DMS53 treated with DMSO at 0.1 percent for 48 hours (cell line): ENCODE results near the gene BRSK2.

ENCODE experiments used
- DNase-seq: peaks from one replicate; lab custom pipeline; 2025; ENCODE audit not compliant: unreplicated experiment; lab: John Stamatoyannopoulos, UW

BRSK2 gene

GRCh38 chr11:1462698-1462975 lies 72.9 kb downstream of the BRSK2 start:
- no peak for DNase-seq

- DNase-seq: no peak
Observed at GRCh38 chr11:1463056-1463455, 73.3 kb downstream of the BRSK2 start.

- no peak for DNase-seq
Observed at GRCh38 chr11:1466784-1467183, 77.0 kb downstream of the BRSK2 start.

DNA sequence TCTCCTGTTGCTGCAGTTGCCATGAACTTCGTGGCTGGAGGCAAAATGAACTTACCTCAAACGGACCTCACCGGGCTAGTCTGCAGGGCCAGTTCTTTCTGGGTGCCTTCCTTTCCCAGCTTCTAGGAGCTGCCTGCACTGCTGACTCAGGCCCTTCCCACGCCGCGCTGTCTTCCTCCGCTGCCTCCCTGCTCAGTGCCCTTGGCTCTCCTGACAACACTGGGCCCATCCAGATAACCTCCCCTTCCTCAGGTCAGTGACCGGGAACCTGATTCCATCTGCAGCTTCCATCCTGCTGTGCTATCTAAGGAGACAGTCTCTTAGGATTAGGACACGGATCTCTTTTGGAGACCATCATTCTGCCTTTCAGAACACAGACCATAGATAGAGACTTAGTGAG lies 77.5 kb downstream of the BRSK2 start:
- DNase-seq: no peak

GRCh38 chr11:1468002-1468401 lies 78.3 kb downstream of the BRSK2 start:
- no peak for DNase-seq

GRCh38 chr11:1468473-1469066 lies 78.8 kb downstream of the BRSK2 start:
- DNase-seq: no peak

DNA sequence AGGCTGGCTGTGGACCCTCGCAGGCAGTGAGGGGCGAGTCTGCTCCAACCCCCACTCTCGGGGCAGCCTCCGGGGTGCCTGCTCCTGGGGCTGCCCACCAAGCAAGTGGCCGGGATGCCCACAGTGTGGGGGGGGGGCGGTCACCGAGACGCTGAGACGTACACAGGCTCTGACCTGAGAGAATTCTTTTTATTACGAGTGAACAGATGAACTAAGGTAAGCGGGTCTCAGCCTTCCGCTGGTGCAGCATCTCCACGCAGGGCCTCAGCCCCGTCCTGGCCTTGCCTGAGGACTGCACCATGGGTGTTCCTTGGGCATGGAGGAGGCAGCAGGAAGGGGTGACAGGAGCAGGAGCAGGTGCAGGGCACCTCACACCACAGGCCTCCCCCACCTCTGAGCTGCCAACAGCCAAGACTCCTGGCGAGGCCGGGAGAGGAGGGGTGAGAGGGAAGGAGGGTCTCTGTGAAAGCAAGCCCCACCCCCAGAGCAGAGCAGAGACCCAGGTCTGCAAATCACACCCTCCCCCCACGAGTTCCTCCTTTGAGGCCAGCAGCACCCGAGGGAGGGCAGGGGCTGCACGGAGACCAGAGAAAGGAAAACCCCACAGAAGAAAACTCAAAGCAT lies 79.7 kb downstream of the BRSK2 start:
- DNase-seq: no peak

DNA sequence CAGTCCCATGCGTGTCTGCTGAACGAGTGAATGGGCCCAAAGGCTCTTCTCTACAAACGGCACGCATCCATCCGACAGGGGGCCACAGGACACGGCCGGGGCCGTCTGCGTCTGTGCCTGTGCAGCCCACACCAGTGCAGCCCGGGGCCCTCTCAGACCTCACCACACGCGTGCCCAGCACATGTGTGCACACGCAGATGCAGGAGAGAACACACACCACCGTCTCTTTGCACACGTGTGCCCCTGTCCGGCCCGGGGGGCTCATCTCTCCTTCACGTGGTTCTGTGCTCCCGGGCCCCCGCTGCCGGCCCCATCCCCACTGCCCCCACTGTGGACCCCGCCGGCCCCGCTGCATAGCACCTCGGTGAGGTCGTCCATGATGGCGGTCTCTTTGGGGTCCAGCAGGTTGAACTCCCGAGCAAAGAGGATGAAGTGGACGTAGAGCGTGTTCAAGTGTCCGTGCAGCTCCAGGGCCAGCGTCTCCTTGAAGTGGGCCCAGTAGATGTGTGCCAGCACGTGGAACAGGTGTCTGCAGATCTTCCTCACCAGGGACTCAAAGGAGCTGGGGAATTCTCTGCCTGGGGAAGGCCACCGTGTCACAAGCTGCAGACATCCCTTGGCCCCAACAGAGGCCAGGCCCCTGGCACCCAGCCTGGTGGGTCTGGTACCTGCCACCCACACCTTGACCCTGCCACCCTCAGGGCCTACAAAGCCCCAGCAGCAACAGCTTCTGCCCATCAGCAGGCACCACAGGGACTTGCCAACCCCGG lies 80.4 kb downstream of the BRSK2 start:
- DNase-seq: no peak

DNA sequence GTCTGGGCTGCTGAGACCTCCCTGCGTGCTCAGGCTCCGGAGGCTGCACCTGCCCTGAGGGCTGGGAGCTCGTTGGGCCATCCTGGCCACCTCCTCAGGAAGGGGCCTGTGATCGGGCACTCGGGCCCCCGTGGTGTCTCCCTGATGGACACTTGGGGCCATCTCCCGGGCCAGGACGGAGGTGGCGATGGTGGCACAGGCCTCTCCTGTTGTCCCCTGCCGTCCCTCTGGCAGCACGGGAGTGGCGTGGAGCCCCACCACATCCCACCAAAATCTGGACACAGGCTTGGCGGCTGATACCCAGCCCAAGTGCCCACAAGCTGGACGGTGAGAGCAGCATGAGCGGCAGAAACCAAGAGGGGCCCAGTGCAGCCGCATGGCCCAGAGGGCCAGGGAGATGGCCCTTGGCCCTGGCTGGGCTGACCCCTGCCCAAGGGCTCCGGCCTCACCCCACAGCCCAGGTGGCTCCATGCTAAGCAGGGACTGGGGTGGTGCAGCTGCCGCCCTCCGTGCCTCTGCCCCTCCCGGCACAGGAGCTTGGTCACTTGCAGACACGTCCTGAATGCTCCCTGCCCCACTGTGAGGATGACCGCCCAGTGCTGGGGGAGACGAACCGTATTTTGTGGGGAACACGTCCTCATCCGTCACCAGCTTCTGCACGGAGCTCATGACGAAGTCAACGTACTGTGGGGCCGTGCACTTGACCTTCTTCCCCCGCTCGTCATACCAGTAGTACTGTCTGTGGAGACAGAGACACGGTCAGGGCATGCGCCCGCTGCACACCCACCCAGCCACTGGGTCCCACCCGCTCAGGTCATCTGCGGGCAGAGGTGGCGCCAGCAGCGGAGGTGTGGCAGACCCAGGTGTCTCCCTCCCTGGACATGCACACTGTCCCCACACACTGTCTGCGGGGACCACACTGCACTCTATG lies 81.2 kb downstream of the BRSK2 start:
- DNase-seq: no peak

GRCh38 chr11:1471736-1472135 lies 82.0 kb downstream of the BRSK2 start:
- no peak for DNase-seq

DNA sequence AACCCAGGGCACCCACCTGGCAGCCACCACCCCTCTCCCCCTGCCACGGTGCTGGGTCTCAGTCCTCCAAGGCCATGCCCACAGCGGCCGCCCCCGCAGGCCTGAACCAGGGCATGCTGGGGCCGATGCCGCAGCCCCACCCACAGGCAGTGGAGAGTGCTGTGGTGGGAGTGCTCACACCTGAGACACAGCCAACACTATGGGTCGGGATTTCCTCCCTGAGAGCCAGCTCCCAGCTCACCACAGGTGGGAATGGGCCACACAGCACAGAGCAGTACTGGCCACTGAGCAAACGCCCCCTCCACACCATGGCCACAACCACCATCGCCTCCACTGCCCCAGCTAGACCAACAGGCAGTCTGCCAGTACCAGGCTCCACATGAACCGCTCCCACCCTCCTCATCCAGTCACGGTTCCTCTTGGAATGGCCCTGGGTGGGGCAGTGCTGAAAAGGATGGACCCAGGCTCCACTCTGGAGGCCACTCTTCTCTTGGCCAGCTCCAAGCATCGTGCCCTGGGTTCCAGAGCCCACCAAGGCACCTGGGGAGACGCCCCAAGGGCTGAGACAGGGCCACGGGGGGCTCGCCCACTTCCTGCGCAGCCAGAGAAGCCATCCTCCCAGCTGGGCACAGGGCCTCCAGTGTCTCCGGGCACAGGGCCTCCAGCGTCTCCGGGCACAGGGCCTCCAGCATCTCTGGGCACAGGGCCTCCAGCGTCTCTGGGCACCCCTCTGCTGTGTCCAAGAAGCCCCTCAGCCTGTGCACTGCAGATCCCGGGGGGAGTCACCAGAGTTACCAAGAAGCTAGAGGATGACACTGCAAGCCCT lies 82.7 kb downstream of the BRSK2 start:
- no peak for DNase-seq

- no peak for DNase-seq
Observed at GRCh38 chr11:1473011-1473628, 83.4 kb downstream of the BRSK2 start.

DNA sequence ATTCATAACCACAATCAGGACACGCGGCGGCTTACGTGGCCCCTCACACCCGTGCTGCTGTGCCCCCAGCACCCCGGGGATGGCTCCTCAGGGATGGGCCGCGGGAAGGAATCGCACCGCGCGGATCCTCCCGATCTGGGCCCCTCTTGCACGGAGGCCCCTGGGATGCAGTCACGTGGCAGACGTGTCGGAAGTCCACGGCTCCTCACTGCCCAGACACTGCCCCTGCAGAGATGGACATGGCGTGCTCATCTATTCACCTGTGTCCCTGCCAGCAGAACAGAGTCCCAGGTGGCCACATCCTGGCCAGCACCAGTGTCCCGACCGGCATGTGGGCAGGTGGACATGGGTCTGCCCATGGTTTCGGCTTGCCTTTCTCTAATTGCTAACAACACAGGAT lies 84.1 kb downstream of the BRSK2 start:
- no peak for DNase-seq

GRCh38 chr11:1475841-1476240 lies 86.1 kb downstream of the BRSK2 start:
- DNase-seq: no peak

DNA sequence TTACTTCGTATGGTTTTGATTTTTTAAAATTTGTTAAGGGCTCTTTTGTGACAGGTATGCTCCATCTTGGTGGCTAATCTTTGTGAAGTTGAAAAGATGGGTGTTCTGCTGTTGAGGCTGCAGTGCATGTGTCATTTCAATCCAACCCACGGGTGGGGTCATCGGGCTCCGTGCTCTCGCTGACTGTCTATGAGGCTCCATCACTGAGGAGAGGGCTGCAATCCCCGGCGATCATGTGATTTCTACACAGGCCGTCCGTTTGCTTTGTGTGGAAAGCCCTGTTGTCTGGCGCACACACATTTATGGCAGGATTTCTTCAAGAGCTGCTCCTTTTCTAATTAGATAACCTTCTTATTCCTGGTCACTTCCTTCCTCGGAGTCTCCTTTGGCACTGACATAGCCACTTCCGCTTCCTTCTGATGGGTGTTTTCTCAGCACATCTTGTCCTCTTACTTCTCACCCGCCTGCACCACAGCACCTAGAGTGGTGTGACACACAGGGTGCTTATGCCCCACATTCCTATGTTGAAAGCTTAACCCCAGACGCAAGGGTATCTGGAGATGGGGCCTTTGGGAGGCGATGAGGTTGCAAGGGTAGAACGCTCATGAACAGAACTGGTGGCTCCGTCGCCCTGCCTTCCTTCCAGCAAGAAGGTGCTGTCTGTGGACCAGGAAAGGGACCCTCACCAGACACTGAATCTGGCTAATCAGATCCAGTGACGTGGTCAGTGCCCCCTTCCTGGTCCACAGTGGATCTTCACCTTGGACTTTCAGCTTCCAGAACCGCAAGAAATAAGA lies 87.4 kb downstream of the BRSK2 start:
- DNase-seq: no peak

GRCh38 chr11:1478011-1478410 lies 88.3 kb downstream of the BRSK2 start:
- no peak for DNase-seq

DNA sequence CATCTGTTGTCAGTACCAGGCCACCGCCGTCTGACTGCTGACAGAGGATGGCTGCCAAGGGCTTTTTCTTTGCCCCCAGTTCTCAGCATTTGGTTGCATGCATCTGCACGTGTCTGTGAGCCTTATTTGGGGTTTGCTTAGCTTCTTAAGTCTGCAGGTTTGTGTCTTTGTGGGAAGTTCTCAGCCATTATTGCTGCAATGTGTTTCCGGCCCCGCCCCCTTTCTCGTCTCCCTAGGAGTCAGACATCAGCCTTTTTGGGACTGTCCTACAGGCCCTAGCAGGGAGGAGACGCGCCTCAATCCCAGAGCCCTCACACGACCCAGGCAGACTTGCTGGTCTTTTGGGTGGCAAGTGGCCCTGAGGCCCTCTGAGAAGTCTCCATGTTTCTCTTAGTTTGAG lies 88.8 kb downstream of the BRSK2 start:
- DNase-seq: no peak

DNA sequence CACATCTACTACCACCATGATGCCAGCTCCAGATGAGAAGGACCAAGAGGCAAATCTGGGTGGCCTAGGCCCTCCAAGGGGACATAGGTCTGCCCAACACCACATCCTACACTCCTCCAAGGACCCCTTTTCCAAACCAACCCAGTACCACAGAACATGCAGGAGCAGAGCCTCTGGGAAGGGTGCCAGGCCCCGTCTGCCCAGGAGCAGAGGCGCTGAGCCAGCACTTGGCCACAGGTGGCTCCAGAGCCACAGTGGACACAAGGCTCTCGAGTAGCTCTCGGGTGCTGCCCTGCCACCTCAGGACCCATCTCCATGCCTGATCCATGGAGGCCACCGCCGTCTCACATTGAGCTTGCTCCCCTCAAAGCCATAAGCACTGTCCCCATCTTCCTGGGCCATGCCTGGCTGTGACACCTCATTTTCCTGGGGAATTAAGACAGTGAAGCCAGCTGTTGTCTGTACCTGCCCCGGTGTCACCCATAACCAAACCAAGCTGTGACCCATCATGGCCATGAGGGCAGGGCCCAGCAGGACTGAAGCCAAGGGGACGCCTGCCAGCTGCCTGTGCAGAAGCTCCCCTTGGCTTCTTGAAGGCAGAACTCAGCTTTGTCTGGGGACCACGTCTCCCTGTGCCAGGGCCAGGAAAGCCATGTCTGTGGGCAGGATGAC lies 89.4 kb downstream of the BRSK2 start:
- DNase-seq: no peak

GRCh38 chr11:1479678-1480118 lies 90.0 kb downstream of the BRSK2 start:
- DNase-seq: no peak
